Thymus (tissue), 11 donors: ENCODE data around the gene ATP6V1B1. TPM values are rescaled to one million over a fixed set of nuclear protein-coding genes. Genes with fewer than 3 reads are reported as not detected.
A peak's percentile ranks its signal among the peaks of the same experiment; 100 is the strongest.

Experiments
- DNase-seq, 9 donors: peaks; one replicate each; pipeline ENCODE4 v3.0.0-alpha.2; 2013; ENCODE audit warnings: low spot score in 9 of 9, low read depth in 6 of 9, missing footprints in 1 of 9
- H3K27ac ChIP-seq, 2 donors: one replicate each; pipeline ENCODE4 v1.5.1; 2013; ENCODE audit warnings: control low read depth in 1 of 2, low read depth in 1 of 2, low read length in 1 of 2, mild to moderate bottlenecking in 1 of 2, moderate library complexity in 1 of 2
- H3K27me3 ChIP-seq, 2 donors: one replicate each; pipeline ENCODE4 v1.5.1; 2013; ENCODE audit warnings: low read length in 1 of 2; ENCODE audit not compliant: control insufficient read depth in 2 of 2, insufficient read depth in 1 of 2
- H3K36me3 ChIP-seq, 2 donors: one replicate each; pipeline ENCODE4 v1.5.1; 2013; ENCODE audit warnings: low read length in 1 of 2, mild to moderate bottlenecking in 1 of 2, moderate library complexity in 1 of 2; ENCODE audit not compliant: control insufficient read depth in 2 of 2, insufficient read depth in 2 of 2
- H3K4me1 ChIP-seq, 2 donors: one replicate each; pipeline ENCODE4 v1.5.1; 2013; ENCODE audit warnings: low read length in 2 of 2; ENCODE audit not compliant: control insufficient read depth in 2 of 2, insufficient read depth in 2 of 2
- H3K4me3 ChIP-seq, 2 donors: one replicate each; pipeline ENCODE4 v1.5.1; 2013; ENCODE audit warnings: low read length in 2 of 2, control low read depth in 1 of 2, mild to moderate bottlenecking in 1 of 2
- H3K9me3 ChIP-seq, 2 donors: one replicate each; pipeline ENCODE4 v1.5.1; 2013; ENCODE audit warnings: low read length in 1 of 2, mild to moderate bottlenecking in 1 of 2; ENCODE audit not compliant: control insufficient read depth in 2 of 2, insufficient read depth in 1 of 2
- WGBS: extraction: QIAGEN DNeasy Blood & Tissue Kit; methylation state at CpG from one replicate; pipeline ENCODE4 v1.1.7; 2013; 5-methylcytosine and 5-hydroxymethylcytosine counted together
- polyA plus RNA-seq: library from polyadenylated mRNA; stranded (reverse); fragments of 200-250 nt; gene quantifications from one replicate; pipeline ENCODE4 v1.2.3, GENCODE V29; 2013
- total RNA-seq: library from RNA; stranded (reverse); fragments of 120-200 nt; gene quantifications from one replicate; pipeline ENCODE4 v1.2.4, GENCODE V29; 2013
- donor health status: healthy.

ATP6V1B1 gene
- total and polyA plus RNA-seq, 2 donors, result 0.19 to 1.4 TPM

- H3K27ac ChIP-seq, result no peak overlapping the region
- peaks cover 76 to 98% of the 10 kb centered on the region in 2 donors for H3K27me3 ChIP-seq
- no peak overlapping the region for H3K4me3 ChIP-seq
- peaks cover 0 to 10% of the 10 kb centered on the region in 2 donors for H3K9me3 ChIP-seq
- WGBS, result 20% methylated on average over 18 of the region's 18 CpGs
- no peak for DNase-seq
- H3K4me1 ChIP-seq, result peaks cover 0 to 7% of the 10 kb centered on the region in 2 donors
- H3K36me3 ChIP-seq, result no peaks in the 10 kb centered on the region
Measured at GRCh38 chr2:70905443-70906421, 30.0 kb upstream of the ATP6V1B1 start.

DNA sequence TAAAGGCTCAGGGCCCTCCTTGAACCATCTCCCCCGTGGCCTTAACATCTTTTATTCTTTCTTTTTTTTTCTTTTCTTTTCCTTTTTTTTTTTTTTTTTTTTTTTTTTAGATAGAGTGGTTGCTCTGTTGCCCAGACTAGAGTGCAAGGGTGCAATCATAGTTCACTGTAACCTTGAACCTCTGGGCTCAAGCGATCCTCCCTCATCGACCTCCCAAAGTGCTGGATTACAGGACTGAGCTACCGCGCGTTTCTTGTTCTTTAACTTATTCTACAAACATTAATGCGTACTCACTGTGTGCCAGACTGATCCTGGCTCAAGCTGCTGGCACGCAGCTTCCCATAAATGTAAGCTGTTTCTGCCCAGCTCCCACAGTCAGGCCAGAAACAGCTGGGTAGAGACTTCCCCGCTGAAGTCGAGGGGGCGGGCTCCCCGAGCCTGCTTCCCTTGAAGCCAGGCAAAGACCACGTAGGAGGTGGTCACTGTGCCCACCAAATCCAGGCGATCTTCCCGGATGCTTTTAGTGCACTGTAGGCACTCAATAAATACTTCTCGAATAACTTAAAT is 29.2 kb upstream of the ATP6V1B1 start:
- WGBS, result 8% methylated on average over 16 of the region's 16 CpGs
- H3K4me1 ChIP-seq, result peaks cover 0 to 3% of the 10 kb centered on the region in 2 donors
- peaks cover 0 to 8% of the 10 kb centered on the region in 2 donors for H3K9me3 ChIP-seq
- no peak overlapping the region for H3K4me3 ChIP-seq
- H3K27me3 ChIP-seq, result peaks cover 70 to 96% of the 10 kb centered on the region in 2 donors
- no peak for DNase-seq
- no peaks in the 10 kb centered on the region for H3K36me3 ChIP-seq
- no peak overlapping the region for H3K27ac ChIP-seq

DNA sequence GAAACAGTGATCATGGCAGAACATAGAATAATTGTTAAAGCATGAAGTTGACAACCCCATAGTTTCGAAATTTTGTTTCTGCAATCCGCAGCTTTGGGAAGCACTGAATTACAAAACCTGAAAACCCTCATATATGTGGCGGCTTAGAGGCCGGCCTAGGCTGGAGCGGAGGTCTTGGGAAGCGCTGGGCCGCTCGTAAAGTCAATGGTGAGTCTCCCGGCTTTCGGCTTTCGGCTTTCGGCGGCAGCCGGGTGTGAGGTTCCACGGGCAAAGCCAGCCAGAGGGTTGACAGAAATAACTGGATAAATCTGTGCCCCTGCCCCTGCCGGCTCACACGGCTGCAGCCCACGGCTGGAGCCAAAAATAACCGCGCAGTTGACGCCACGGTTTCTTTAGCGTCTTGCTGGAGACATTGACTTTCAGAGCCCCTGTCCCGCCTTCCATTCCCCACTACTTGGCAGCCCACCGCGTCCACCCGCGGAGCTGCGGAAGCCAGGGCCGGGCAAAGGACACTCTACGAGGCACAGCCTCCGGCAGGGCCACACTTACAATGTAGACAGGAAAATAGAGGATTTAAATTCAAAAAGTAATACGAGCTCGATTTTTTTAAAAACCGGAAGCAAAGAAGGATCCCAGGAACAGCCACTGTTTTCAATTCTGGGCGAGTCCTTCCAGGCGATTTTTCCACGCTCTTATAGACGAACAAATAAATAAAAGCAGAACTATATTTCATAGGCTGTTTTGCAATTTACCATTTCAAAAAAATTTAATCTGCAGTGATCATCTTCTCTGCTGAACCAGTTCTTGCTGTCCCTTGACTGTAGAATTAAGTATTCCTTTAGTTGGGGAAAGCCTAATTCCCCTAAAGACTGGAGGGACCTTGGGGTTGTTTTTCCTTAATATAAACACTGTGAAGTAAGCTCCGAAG is 28.3 kb upstream of the ATP6V1B1 start:
- DNase-seq, result no peak
- 6% methylated on average over 40 of the region's 40 CpGs for WGBS

DNA sequence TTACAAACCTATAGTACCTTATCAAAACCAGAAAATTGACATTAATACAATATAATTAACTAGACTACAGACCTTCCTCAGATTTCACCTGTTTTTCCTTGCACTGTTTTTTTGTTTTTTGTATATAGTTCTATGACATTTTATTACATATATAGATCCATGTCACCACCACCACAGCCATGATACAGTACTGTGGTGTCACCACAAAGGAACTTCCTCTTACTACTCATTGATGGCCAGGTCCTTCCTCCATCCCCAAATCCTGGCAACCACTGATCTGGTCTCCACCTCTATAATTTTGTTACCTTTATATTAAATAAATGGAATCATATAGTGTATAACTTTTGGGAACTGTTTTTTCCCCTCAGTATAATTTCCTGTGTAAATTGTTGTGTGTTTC is 19.4 kb upstream of the ATP6V1B1 start:
- Histone ChIP-seq H3K4me1 (no peaks in the 10 kb centered on the region), H3K27me3 (peaks cover 2 to 35% of the 10 kb centered on the region in 2 donors), H3K36me3 (no peaks in the 10 kb centered on the region), H3K27ac (no peak overlapping the region), H3K9me3 (no peaks in the 10 kb centered on the region), H3K4me3 (no peak overlapping the region)
- no peak for DNase-seq

More for the DNA sequence above, 28.3 kb upstream of the ATP6V1B1 start:
- H3K27me3 ChIP-seq, result peaks cover 61 to 93% of the 10 kb centered on the region in 2 donors
- peaks cover 0 to 3% of the 10 kb centered on the region in 2 donors for H3K4me1 ChIP-seq
- peaks cover 0 to 6% of the 10 kb centered on the region in 2 donors for H3K9me3 ChIP-seq
- H3K36me3 ChIP-seq, result no peaks in the 10 kb centered on the region
- H3K27ac ChIP-seq, result no peak overlapping the region
- no peak overlapping the region for H3K4me3 ChIP-seq

GRCh38 chr2:70918016-70918415 is 17.7 kb upstream of the ATP6V1B1 start:
- Histone ChIP-seq H3K36me3 (no peaks in the 10 kb centered on the region), H3K27me3 (peaks cover 2 to 29% of the 10 kb centered on the region in 2 donors), H3K9me3 (no peaks in the 10 kb centered on the region), H3K4me3 (no peak overlapping the region), H3K4me1 (no peaks in the 10 kb centered on the region), H3K27ac (no peak overlapping the region)
- no peak for DNase-seq
- WGBS, result 80% methylated on average over 2 of the region's 2 CpGs

DNA sequence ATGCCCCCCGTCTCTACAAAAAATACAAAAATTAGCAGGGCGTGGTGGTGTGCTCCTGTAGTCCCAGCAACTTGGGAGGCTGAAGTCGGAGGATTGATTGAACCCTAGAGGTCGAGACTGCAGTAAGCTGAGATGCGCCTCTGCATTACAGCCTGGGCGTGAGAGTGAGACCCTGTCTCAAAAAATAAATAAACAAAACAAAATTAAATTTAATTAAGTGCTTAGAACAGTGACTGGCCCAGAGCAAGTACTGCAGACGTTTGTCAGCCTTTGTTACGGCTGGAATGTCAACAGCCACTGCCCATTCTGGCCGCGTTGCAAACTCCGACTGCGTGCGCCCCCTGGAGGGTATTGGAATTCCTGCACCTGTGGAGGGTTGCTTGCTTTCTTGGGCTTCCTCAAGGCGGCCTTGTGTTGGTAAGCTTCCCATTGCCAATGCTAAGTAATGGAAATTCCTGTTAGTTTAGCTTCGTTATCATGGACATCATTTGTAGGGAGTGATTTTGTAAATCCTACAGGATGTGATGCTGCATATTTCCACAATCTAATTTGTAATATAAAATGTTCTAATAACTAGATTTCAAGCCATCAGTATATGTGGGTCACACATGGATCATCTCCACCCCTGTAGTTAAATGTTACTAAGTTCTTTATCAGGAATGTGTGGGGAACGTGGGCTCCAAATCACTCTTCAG is 15.9 kb upstream of the ATP6V1B1 start:
- DNase-seq, result peak; percentile 16 to 62 (median 21)
- Histone ChIP-seq H3K4me1 (no peaks in the 10 kb centered on the region), H3K36me3 (no peaks in the 10 kb centered on the region), H3K27me3 (peaks cover 2 to 26% of the 10 kb centered on the region in 2 donors), H3K27ac (no peak overlapping the region), H3K9me3 (no peaks in the 10 kb centered on the region), H3K4me3 (no peak overlapping the region)
- 34% methylated on average over 16 of the region's 16 CpGs for WGBS

DNA sequence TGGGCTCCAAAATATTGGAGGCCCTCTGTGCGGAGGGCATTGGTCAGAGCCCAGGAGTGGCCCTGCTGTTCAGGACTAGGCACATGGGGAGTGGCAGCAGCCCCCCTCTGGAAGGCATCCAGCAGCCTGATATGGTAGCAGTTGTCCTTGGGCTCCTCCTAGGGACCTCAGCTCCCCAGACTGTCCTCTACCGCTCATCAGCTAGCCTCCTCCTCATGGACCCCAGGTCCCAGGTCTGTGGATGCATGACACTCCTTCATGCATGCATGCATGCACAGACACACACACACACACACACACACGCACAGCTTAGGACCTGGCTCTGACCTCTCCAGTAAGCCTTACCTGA is 15.4 kb upstream of the ATP6V1B1 start:
- Histone ChIP-seq H3K4me3 (no peak overlapping the region), H3K9me3 (no peaks in the 10 kb centered on the region), H3K36me3 (no peaks in the 10 kb centered on the region), H3K27ac (no peak overlapping the region), H3K4me1 (no peaks in the 10 kb centered on the region), H3K27me3 (peaks cover 2 to 26% of the 10 kb centered on the region in 2 donors)
- 96% methylated on average over 3 of the region's 3 CpGs for WGBS
- DNase-seq, result no peak

DNA sequence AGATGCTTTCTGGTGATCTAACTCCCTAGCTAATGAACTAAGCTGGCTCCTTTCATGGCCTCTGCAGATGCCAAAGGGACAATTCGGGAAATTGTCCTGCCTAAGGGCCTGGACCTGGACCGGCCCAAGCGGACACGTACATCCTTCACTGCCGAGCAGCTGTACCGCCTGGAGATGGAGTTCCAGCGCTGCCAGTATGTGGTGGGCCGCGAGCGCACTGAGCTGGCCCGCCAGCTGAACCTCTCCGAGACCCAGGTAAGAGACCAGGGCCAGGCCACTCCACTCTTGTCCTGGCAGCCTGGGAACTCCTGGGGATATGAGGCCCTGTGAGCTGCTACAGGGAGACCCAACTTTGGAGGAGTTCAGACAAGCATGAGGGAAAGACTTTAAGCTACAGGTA is 14.7 kb upstream of the ATP6V1B1 start:
- WGBS, result 97% methylated on average over 12 of the region's 12 CpGs
- no peak overlapping the region for H3K27ac ChIP-seq
- no peaks in the 10 kb centered on the region for H3K9me3 ChIP-seq
- H3K4me3 ChIP-seq, result no peak overlapping the region
- H3K36me3 ChIP-seq, result no peaks in the 10 kb centered on the region
- H3K4me1 ChIP-seq, result no peaks in the 10 kb centered on the region
- H3K27me3 ChIP-seq, result peaks cover 2 to 26% of the 10 kb centered on the region in 2 donors
- DNase-seq, result no peak
